H9 (cell line): Measurements from ENCODE around the gene MRPL52. TPM values are rescaled to one million over a fixed set of nuclear protein-coding genes. Genes with fewer than 3 reads are reported as not detected.

Source experiments
- DNase-seq: peaks from one replicate; pipeline ENCODE4 v3.0.0-alpha.2; 2017
- H2AFZ ChIP-seq: one replicate; pipeline ENCODE4 v1.6.1; 2013; ENCODE audit warnings: mild to moderate bottlenecking, low read length, control low read depth, moderate library complexity
- H2AK5ac ChIP-seq: 2 replicates; pipeline ENCODE4 v1.6.1; 2013; ENCODE audit warnings: low read length, control low read depth, mixed read lengths; ENCODE audit not compliant: insufficient read length
- H2BK120ac ChIP-seq: one replicate; pipeline ENCODE4 v1.6.1; 2013; ENCODE audit warnings: low read depth, mild to moderate bottlenecking, low read length, control low read depth, inconsistent platforms; ENCODE audit not compliant: poor library complexity, severe bottlenecking
- H2BK12ac ChIP-seq: 2 replicates; pipeline ENCODE4 v1.6.1; 2013; ENCODE audit warnings: low read length, control low read depth, mixed read lengths, low read depth; ENCODE audit not compliant: insufficient read length
- H2BK15ac ChIP-seq: 2 replicates; pipeline ENCODE4 v1.6.1; 2013; ENCODE audit warnings: low read depth, low read length, control low read depth
- H2BK20ac ChIP-seq: one replicate; pipeline ENCODE4 v1.6.1; 2013; ENCODE audit warnings: low read depth, mild to moderate bottlenecking, low read length, control low read depth, inconsistent platforms; ENCODE audit not compliant: poor library complexity, severe bottlenecking
- H2BK5ac ChIP-seq: 2 replicates; pipeline ENCODE4 v1.6.1; 2013; ENCODE audit warnings: low read length, control low read depth, mixed read lengths; ENCODE audit not compliant: insufficient read length
- H3K14ac ChIP-seq: 2 replicates; pipeline ENCODE4 v1.6.1; 2013; ENCODE audit warnings: low read length, control low read depth; ENCODE audit not compliant: insufficient read depth
- H3K18ac ChIP-seq: 2 replicates; pipeline ENCODE4 v1.6.1; 2013; ENCODE audit warnings: low read depth, mild to moderate bottlenecking, mixed read lengths, low read length, control low read depth; ENCODE audit not compliant: insufficient read length
- H3K23ac ChIP-seq: 2 replicates; pipeline ENCODE4 v1.6.1; 2013; ENCODE audit warnings: low read length, control low read depth, mixed read lengths, low read depth; ENCODE audit not compliant: insufficient read length
- H3K23me2 ChIP-seq: 2 replicates; pipeline ENCODE4 v1.6.1; 2013; ENCODE audit warnings: low read depth, mild to moderate bottlenecking, mixed read lengths, low read length, control low read depth; ENCODE audit not compliant: insufficient read length, poor library complexity, severe bottlenecking
- H3K27ac ChIP-seq: 2 replicates; pipeline ENCODE4 v1.5.1; 2013; ENCODE audit warnings: low read length, control low read depth, mixed read lengths, low read depth; ENCODE audit not compliant: insufficient read length
- H3K27me3 ChIP-seq: 2 replicates; pipeline ENCODE4 v1.6.1; 2013; ENCODE audit warnings: low read length, control low read depth, inconsistent platforms; ENCODE audit not compliant: insufficient read depth
- H3K4ac ChIP-seq: 2 replicates; pipeline ENCODE4 v1.6.1; 2013; ENCODE audit warnings: low read depth, mild to moderate bottlenecking, control low read depth, inconsistent platforms, low read length, moderate library complexity
- H3K4me1 ChIP-seq: 2 replicates; pipeline ENCODE4 v1.6.1; 2013; ENCODE audit warnings: low read length, control low read depth, inconsistent platforms; ENCODE audit not compliant: insufficient read depth
- H3K4me2 ChIP-seq: 2 replicates; pipeline ENCODE4 v1.6.1; 2013; ENCODE audit warnings: low read length, control low read depth, mixed read lengths; ENCODE audit not compliant: insufficient read length, insufficient read depth
- H3K56ac ChIP-seq: 2 replicates; pipeline ENCODE4 v1.6.1; 2013; ENCODE audit warnings: low read depth, mild to moderate bottlenecking, mixed read lengths, low read length, control low read depth; ENCODE audit not compliant: insufficient read length
- H3K79me1 ChIP-seq: 2 replicates; pipeline ENCODE4 v1.6.1; 2013; ENCODE audit warnings: low read depth, mild to moderate bottlenecking, moderate library complexity, low read length, control low read depth, inconsistent platforms; ENCODE audit not compliant: insufficient read depth, poor library complexity, severe bottlenecking
- H3K79me2 ChIP-seq: 2 replicates; pipeline ENCODE4 v1.6.1; 2013; ENCODE audit warnings: low read length, control low read depth, inconsistent platforms; ENCODE audit not compliant: insufficient read depth
- H3K9ac ChIP-seq: 2 replicates; pipeline ENCODE4 v1.6.1; 2013; ENCODE audit warnings: low read length, control low read depth, mixed read lengths; ENCODE audit not compliant: insufficient read length; ENCODE audit errors: extremely low read depth
- H3K9me3 ChIP-seq: one replicate; pipeline ENCODE4 v1.6.1; 2013; ENCODE audit warnings: low read depth, low read length, inconsistent platforms; ENCODE audit not compliant: control insufficient read depth
- H3T11ph ChIP-seq: one replicate; pipeline ENCODE4 v1.6.1; 2013; ENCODE audit warnings: mild to moderate bottlenecking, low read length, control low read depth, inconsistent platforms
- H4K20me1 ChIP-seq: one replicate; pipeline ENCODE4 v1.6.1; 2013; ENCODE audit not compliant: control insufficient read depth, insufficient read length, insufficient read depth
- H4K5ac ChIP-seq: 2 replicates; pipeline ENCODE4 v1.6.1; 2013; ENCODE audit warnings: low read depth, mild to moderate bottlenecking, mixed read lengths, low read length, control low read depth; ENCODE audit not compliant: insufficient read length
- H4K8ac ChIP-seq: replicated peaks from 2 replicates; pipeline ENCODE4 v1.6.1; 2013; ENCODE audit warnings: low read length, control low read depth, mixed read lengths, low read depth; ENCODE audit not compliant: insufficient read length
- H4K91ac ChIP-seq: 2 replicates; pipeline ENCODE4 v1.6.1; 2013; ENCODE audit warnings: low read depth, mild to moderate bottlenecking, moderate library complexity, mixed read lengths, low read length, control low read depth; ENCODE audit not compliant: insufficient read length
- H3K27ac Mint-ChIP-seq, 3 experiments: 2 replicates in 2 of 3; 3 replicates in 1 of 3; pipeline ENCODE4 v1.8.0; 2020 to 2021; ENCODE audit warnings: mixed read lengths in 3 of 3, mild to moderate bottlenecking in 1 of 3, moderate library complexity in 1 of 3
- H3K27me3 Mint-ChIP-seq: 2 replicates; pipeline ENCODE4 v1.8.0; 2021; ENCODE audit warnings: low read depth, mild to moderate bottlenecking, moderate library complexity, mixed read lengths
- H3K36me3 Mint-ChIP-seq, 3 experiments: 2 replicates in 2 of 3; 3 replicates in 1 of 3; pipeline ENCODE4 v1.8.0; 2020 to 2021; ENCODE audit warnings: low read depth in 3 of 3, mixed read lengths in 3 of 3; ENCODE audit not compliant: insufficient read depth in 1 of 3
- H3K4me1 Mint-ChIP-seq, 2 experiments: 2 replicates each; pipeline ENCODE4 v1.8.0; 2020; ENCODE audit warnings: mixed read lengths in 2 of 2
- H3K4me3 Mint-ChIP-seq, 2 experiments: 2 replicates in 1 of 2; 3 replicates in 1 of 2; pipeline ENCODE4 v1.8.0; 2020 to 2021; ENCODE audit warnings: mild to moderate bottlenecking in 2 of 2, mixed read lengths in 2 of 2, moderate library complexity in 1 of 2
- H3K9me3 Mint-ChIP-seq, 2 experiments: 2 replicates in 1 of 2; 3 replicates in 1 of 2; pipeline ENCODE4 v1.8.0; 2020; ENCODE audit warnings: mild to moderate bottlenecking in 2 of 2, mixed read lengths in 2 of 2, moderate library complexity in 1 of 2
- CTCF ChIP-seq: fragments of 200-600 bp; sonication (generic); conservative IDR thresholded peaks from 3 replicates; pipeline ENCODE4 v1.8.0; 2021; ENCODE audit warnings: antibody characterized with exemption, mild to moderate bottlenecking
- WGBS: extraction: QIAGEN DNeasy Blood & Tissue Kit; methylation state at CpG from one replicate; pipeline ENCODE4 v1.1.7; 2013; ENCODE audit warnings: missing lambda C conversion rate, low lambda C conversion rate, mixed read lengths; ENCODE audit not compliant: insufficient read length; ENCODE audit errors: extremely low coverage; 5-methylcytosine and 5-hydroxymethylcytosine counted together
- total RNA-seq: library from RNA; stranded (reverse); gene quantifications from 2 replicates; pipeline ENCODE4 v1.2.1, GENCODE V29; 2021

The MRPL52 gene
- total RNA-seq, 1 experiment from 2014 or later = 190 TPM

- peak overlapping the region; percentile 75 for H3K4me2 ChIP-seq
- H3K23ac ChIP-seq = no peak overlapping the region
- TF ChIP-seq CTCF = no peak
- H4K20me1 ChIP-seq = no peaks in the 10 kb centered on the region
- peak overlapping the region in 2 of 3 experiments; percentile 1 to 18; a peak in 2 of 7 replicates for H3K27ac Mint-ChIP-seq
- no peak overlapping the region for H3K9ac ChIP-seq
- H3K79me1 ChIP-seq = no peaks in the 10 kb centered on the region
- peaks cover 13% of the 10 kb centered on the region for H3K23me2 ChIP-seq
- no peak overlapping the region for H2BK20ac ChIP-seq
- peaks cover 0 to 11% (median 6%) of the 10 kb centered on the region in 3 experiments; a peak in 3 of 7 replicates for H3K36me3 Mint-ChIP-seq
- H2BK12ac ChIP-seq = no peak overlapping the region
- H3K14ac ChIP-seq = no peak overlapping the region
- no peak overlapping the region for H2AFZ ChIP-seq
- H3K56ac ChIP-seq = no peak overlapping the region
- no peak overlapping the region for H2BK120ac ChIP-seq
- H3T11ph ChIP-seq = no peak overlapping the region
- no peak overlapping the region for H2BK5ac ChIP-seq
- peak overlapping the region in 1 of 2 experiments; percentile 72; a peak in 3 of 5 replicates for H3K4me3 Mint-ChIP-seq
- H4K91ac ChIP-seq = no peak overlapping the region
- no peaks in the 10 kb centered on the region; the same call in 1 of the 2 replicates for H3K4me1 ChIP-seq
- no peaks in the 10 kb centered on the region for H3K9me3 ChIP-seq
- H3K27me3 ChIP-seq = peaks cover 3% of the 10 kb centered on the region; the same call in 1 of the 2 replicates
- H3K79me2 ChIP-seq = no peaks in the 10 kb centered on the region
- DNase-seq = no peak
- WGBS = no CpG with 5 or more reads among the region's 7 CpGs
- peaks cover 35 to 42% of the 10 kb centered on the region in 2 experiments for H3K4me1 Mint-ChIP-seq
- peaks cover 35% of the 10 kb centered on the region for H3K27me3 Mint-ChIP-seq
- no peaks in the 10 kb centered on the region; a peak in 1 of 5 replicates for H3K9me3 Mint-ChIP-seq
- H3K4ac ChIP-seq = no peak overlapping the region
- no peak overlapping the region for H3K18ac ChIP-seq
- H4K5ac ChIP-seq = no peak overlapping the region
- H4K8ac ChIP-seq = no peak overlapping the region
- H2AK5ac ChIP-seq = no peak overlapping the region
- H3K27ac ChIP-seq = no peak overlapping the region
- H2BK15ac ChIP-seq = no peak overlapping the region
Observed at GRCh38 chr14:22884076-22884737, 54.5 kb downstream of the MRPL52 start.

Other genes starting within 250 kb of the MRPL52 start
- 127 TPM in 2 replicates for gene DAD1, start 240.7 kb upstream of the MRPL52 start, total RNA-seq
- gene ABHD4, start 231.6 kb upstream of the MRPL52 start, total RNA-seq = 21.8 and 23.5 TPM in 2 replicates
- gene OR6J1, start 185.5 kb upstream of the MRPL52 start, total RNA-seq = not detected in 2 replicates
- 115 and 128 TPM in 2 replicates for gene OXA1L, start 63.2 kb upstream of the MRPL52 start, total RNA-seq
- 2.5 and 3.1 TPM in 2 replicates for gene SLC7A7, start 14.5 kb upstream of the MRPL52 start, total RNA-seq
- gene MMP14, start 6.7 kb downstream of the MRPL52 start, total RNA-seq = 56.5 and 60.3 TPM in 2 replicates
- gene LRP10, start 41.9 kb downstream of the MRPL52 start, total RNA-seq = 12.7 and 13.3 TPM in 2 replicates
- gene REM2, start 53.3 kb downstream of the MRPL52 start, total RNA-seq = 1.2 and 1.4 TPM in 2 replicates
- 77.2 and 79.0 TPM in 2 replicates for gene RBM23, start 89.3 kb downstream of the MRPL52 start, total RNA-seq
- gene PRMT5, start 99.5 kb downstream of the MRPL52 start, total RNA-seq = 141 and 147 TPM in 2 replicates
- 62.7 and 66.3 TPM in 2 replicates for gene HAUS4, start 127.2 kb downstream of the MRPL52 start, total RNA-seq
- gene AJUBA, start 152.7 kb downstream of the MRPL52 start, total RNA-seq = 44.3 and 44.9 TPM in 2 replicates
- 6.9 and 8.2 TPM in 2 replicates for gene C14orf93, start 180.3 kb downstream of the MRPL52 start, total RNA-seq
- gene PSMB5, start 205.0 kb downstream of the MRPL52 start, total RNA-seq = 252 and 253 TPM in 2 replicates
- gene PSMB11, start 212.3 kb downstream of the MRPL52 start, total RNA-seq = not detected in 2 replicates
- gene CDH24, start 227.6 kb downstream of the MRPL52 start, total RNA-seq = 16.7 and 16.9 TPM in 2 replicates